MM.1S (cell line): Measurements from ENCODE around the gene PDCD1.

Experiments used
- CTCF ChIP-seq: fragments of 300-600 bp; sonication (generic); IDR thresholded peaks from 2 replicates; pipeline ENCODE4 v1.5.1; 2016; ENCODE audit warnings: antibody characterized with exemption, low read length, mixed read lengths
- EZH2 ChIP-seq: fragments of 300-600 bp; sonication (generic); optimal IDR thresholded peaks from 2 replicates; pipeline ENCODE3; 2017; ENCODE audit warnings: low read depth, mild to moderate bottlenecking, antibody characterized with exemption, low read length, mixed read lengths
- EZH2phosphoT487 ChIP-seq: fragments of 300-600 bp; sonication (generic); IDR thresholded peaks from 2 replicates; pipeline ENCODE4 v1.6.1; 2018; ENCODE audit warnings: antibody characterized with exemption, low read length

DNA sequence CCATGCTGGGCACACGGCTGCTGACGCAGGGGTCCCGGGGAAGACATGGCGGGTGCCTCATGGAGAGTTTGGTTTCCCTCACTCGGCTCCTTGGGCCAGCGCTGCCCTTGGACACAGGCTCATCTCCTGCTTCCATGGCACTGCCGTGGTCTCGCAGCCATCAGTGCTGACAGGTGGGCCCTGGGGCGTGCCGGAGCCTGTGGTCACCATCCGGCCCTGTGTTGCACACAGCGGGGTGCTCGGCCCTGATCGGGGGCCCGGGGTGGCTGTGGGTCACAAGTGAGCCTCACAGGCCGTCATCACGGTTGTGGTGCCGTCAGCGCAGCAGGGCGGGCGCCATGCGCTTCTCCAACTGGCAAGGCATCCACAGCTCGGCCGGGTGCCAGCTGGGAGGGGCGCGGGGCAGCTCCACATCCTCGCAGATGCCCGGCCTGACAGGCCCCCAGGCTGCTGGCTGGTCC lies 11.4 kb upstream of the PDCD1 start:
- no peak for TF ChIP-seq EZH2
- no peak for TF ChIP-seq CTCF
- no peak for TF ChIP-seq EZH2phosphoT487
